Measurements from ENCODE around the gene BIN1. TPM values are rescaled to one million over a fixed set of nuclear protein-coding genes. Genes with fewer than 3 reads are reported as not detected.

The BIN1 gene
- total RNA-seq, 4 donors from 2014 or later: 36.1 to 101 (median 53.9) TPM

DNA sequence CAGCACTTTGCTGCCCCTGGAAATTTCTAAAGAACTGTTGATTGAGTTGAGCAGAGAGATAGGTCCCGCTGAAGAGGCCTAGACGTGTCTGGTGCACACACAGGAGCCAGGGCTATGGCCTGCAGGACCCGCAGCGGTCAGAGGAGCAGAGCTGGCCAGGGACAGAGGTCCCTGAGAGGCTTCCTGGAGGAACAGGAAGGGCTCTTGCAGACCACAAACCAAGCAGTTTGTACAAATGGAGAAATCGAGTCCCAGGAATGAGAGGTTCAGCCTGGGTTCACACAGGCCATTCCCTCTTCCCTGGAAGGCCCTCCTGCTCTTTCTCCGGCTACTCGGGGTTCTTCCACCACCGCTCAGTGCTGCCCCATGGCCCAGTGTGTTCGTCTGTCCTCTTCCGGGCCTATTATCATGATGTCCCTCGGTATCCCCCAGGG is 1.2 kb upstream of the BIN1 start:
- H3K27me3 ChIP-seq: peaks cover 5% of the 10 kb centered on the region
- H3K4me3 ChIP-seq: no peak overlapping the region
- WGBS, 2 donors (ENCODE audit: low coverage in 1 of 2): 67 to 95% methylated on average over 1 to 7 of the region's 11 CpGs
- H3K27ac ChIP-seq: peak overlapping the region in 3 of 4 donors; percentile 80 to 90 (median 88)
- H3K36me3 ChIP-seq: no peaks in the 10 kb centered on the region
- TF ChIP-seq POLR2A (IDR thresholded peaks at IDR 0.05) (no peak), POLR2AphosphoS5 (IDR thresholded peaks at IDR 0.05) (no peak), EP300 (IDR thresholded peaks at IDR 0.05) (no peak)
- TF ChIP-seq, protein P1, sequence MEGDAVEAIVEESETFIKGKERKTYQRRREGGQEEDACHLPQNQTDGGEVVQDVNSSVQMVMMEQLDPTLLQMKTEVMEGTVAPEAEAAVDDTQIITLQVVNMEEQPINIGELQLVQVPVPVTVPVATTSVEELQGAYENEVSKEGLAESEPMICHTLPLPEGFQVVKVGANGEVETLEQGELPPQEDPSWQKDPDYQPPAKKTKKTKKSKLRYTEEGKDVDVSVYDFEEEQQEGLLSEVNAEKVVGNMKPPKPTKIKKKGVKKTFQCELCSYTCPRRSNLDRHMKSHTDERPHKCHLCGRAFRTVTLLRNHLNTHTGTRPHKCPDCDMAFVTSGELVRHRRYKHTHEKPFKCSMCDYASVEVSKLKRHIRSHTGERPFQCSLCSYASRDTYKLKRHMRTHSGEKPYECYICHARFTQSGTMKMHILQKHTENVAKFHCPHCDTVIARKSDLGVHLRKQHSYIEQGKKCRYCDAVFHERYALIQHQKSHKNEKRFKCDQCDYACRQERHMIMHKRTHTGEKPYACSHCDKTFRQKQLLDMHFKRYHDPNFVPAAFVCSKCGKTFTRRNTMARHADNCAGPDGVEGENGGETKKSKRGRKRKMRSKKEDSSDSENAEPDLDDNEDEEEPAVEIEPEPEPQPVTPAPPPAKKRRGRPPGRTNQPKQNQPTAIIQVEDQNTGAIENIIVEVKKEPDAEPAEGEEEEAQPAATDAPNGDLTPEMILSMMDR (IDR thresholded peaks at IDR 0.05): no peak
- peaks cover 0 to 44% (median 13%) of the 10 kb centered on the region in 3 donors for H3K4me1 ChIP-seq
- H3K9me3 ChIP-seq: no peaks in the 10 kb centered on the region
- no peak for ATAC-seq

DNA sequence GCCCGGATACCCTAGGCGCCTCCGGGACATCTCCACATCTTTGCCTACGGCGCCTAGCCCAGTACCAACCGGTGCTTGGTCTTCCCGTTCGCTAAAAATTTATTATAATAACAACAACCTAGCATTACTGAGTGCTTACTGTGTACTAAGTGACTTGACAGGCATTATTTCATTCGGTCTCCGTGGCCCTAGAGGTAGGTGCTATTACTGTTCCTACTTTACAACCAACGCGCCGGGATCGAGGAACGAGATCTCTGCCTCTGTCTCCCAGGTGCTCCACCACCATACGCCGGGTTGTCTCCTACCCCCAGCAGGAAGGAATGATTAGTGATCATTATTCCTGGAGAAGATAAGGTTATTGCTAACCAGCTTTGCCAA is 657 bp upstream of the BIN1 start:
- TF ChIP-seq POLR2A (IDR thresholded peaks at IDR 0.05): no peak
- TF ChIP-seq, protein P1 (IDR thresholded peaks at IDR 0.05): peak in 2 of 4 experiments; percentile 11 to 39
- H3K4me1 ChIP-seq: peaks cover 0 to 49% (median 13%) of the 10 kb centered on the region in 3 donors
- no peaks in the 10 kb centered on the region for H3K36me3 ChIP-seq
- ATAC-seq: no peak
- WGBS, 2 donors (ENCODE audit: low coverage in 1 of 2): 9 to 57% methylated on average over 7 to 13 of the region's 17 CpGs
- peak overlapping the region; percentile 30 to 90 (median 84) for H3K27ac ChIP-seq
- H3K4me3 ChIP-seq: peak overlapping the region; percentile 66 to 90
- H3K9me3 ChIP-seq: no peaks in the 10 kb centered on the region
- H3K27me3 ChIP-seq: peaks cover under 1% of the 10 kb centered on the region

DNA sequence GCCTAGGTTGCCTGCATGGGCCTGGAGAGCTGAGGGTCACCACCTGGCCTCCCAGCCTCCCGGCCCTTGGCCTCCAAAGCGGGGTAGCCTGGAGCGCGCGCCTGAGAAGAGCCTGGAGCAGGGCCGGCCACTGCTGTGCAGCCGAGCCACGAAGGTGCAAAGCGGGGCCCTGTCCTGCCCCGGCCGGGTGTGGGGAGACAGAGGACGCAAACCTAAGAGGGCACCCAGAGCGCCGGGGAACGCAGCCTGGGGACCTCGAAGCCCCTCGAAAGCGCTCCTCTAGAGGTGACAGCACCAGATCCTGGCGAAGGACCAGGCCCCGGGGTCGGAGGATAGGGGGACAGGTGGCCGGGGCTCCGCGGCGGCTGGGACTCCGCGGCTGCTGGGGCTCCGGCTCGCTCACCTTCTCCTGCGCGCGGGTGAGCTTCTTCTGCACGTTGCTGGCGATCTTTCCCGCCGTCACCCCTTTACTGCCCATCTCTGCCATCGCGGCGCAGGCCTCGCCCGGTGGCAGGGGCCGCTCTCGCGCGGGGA is 430 bp downstream of the BIN1 start:
- H3K9me3 ChIP-seq: no peaks in the 10 kb centered on the region
- H3K4me3 ChIP-seq: peak overlapping the region; percentile 66 to 90
- H3K27ac ChIP-seq: peak overlapping the region; percentile 30 to 90 (median 84)
- H3K4me1 ChIP-seq: peaks cover 0 to 60% (median 13%) of the 10 kb centered on the region in 3 donors
- TF ChIP-seq POLR2A (IDR thresholded peaks at IDR 0.05): no peak
- TF ChIP-seq, protein P1 (IDR thresholded peaks at IDR 0.05): no peak
- no peak for TF ChIP-seq POLR2AphosphoS5 (IDR thresholded peaks at IDR 0.05)
- no peak for TF ChIP-seq EP300 (IDR thresholded peaks at IDR 0.05)
- peak; percentile 10 for ATAC-seq
- H3K27me3 ChIP-seq: no peaks in the 10 kb centered on the region
- H3K36me3 ChIP-seq: no peaks in the 10 kb centered on the region
- no CpG with 5 or more reads among the region's 45 CpGs for WGBS, 2 donors (ENCODE audit: low coverage in 1 of 2)

- Histone ChIP-seq H3K9me3 (no peaks in the 10 kb centered on the region), H3K27ac (peak overlapping the region; percentile 1 to 90 (median 84)), H3K4me3 (peak overlapping the region; percentile 66 to 90), H3K4me1 (peaks cover 0 to 67% (median 13%) of the 10 kb centered on the region in 3 donors), H3K36me3 (no peaks in the 10 kb centered on the region), H3K27me3 (no peaks in the 10 kb centered on the region)
- WGBS, 2 donors (ENCODE audit: low coverage in 1 of 2): no CpG with 5 or more reads among the region's 51 CpGs
- peak in 1 of 2 donors; percentile 11 for TF ChIP-seq POLR2A (IDR thresholded peaks at IDR 0.05)
- TF ChIP-seq, protein P1 (IDR thresholded peaks at IDR 0.05): no peak
- no peak for TF ChIP-seq EP300 (IDR thresholded peaks at IDR 0.05)
- TF ChIP-seq POLR2AphosphoS5 (IDR thresholded peaks at IDR 0.05): no peak
- no peak for ATAC-seq
Observed at GRCh38 chr2:127105656-127106456, 1.1 kb downstream of the BIN1 start.

All from gastroesophageal sphincter (tissue), 4 donors.